Measurements from ENCODE around the gene FBLN1. TPM values are rescaled to one million over a fixed set of nuclear protein-coding genes. Genes with fewer than 3 reads are reported as not detected.

FBLN1 gene
- total RNA-seq, 4 donors from 2014 or later: 33.7 to 546 (median 86.3) TPM

DNA sequence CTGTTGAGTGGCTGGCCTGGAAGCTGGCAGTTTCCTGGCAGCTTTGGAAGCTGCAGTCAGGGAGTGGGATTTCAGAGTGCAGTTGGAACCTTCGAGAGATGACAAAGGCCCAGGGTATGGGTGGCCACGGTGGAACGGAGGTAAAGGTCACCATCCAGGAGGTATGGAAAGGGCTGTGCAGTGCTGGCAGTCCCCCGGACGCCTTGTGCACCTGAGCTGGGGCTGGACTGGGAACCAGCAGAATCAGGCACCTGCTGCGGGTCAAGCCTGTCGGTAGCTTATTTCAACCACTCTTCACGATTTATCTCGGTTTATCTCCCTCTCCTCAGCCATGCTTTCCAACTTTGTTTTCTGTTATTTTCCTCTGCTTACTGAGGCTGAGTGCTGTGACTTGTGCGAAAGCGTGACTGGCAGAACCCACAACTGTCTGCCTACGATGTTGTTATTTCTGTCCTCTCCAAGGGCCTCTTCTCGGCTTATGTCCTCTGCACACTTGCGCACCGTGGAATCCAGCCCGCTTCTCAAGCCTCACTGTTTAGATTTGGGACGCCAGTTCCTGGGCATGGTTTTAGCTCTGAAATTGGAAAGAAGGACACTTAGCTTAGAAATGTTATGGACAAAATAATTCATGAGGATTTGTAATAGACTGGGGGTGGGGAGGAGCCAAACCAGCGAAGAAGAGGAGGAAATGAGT is 145.0 kb downstream of the FBLN1 start:
- TF ChIP-seq POLR2A (IDR thresholded peaks at IDR 0.05): no peak
- TF ChIP-seq, protein P1, sequence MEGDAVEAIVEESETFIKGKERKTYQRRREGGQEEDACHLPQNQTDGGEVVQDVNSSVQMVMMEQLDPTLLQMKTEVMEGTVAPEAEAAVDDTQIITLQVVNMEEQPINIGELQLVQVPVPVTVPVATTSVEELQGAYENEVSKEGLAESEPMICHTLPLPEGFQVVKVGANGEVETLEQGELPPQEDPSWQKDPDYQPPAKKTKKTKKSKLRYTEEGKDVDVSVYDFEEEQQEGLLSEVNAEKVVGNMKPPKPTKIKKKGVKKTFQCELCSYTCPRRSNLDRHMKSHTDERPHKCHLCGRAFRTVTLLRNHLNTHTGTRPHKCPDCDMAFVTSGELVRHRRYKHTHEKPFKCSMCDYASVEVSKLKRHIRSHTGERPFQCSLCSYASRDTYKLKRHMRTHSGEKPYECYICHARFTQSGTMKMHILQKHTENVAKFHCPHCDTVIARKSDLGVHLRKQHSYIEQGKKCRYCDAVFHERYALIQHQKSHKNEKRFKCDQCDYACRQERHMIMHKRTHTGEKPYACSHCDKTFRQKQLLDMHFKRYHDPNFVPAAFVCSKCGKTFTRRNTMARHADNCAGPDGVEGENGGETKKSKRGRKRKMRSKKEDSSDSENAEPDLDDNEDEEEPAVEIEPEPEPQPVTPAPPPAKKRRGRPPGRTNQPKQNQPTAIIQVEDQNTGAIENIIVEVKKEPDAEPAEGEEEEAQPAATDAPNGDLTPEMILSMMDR (IDR thresholded peaks at IDR 0.05): no peak
- intact Hi-C loops (cut with DNase I): loop anchor here (10.0 kb wide), 1 partner anchor 217 kb away; no protein-coding TSS in a partner anchor
- Histone ChIP-seq H3K36me3 (no peaks in the 10 kb centered on the region), H3K27ac (no peak overlapping the region), H3K27me3 (peaks cover 0 to 30% (median 2%) of the 10 kb centered on the region in 4 donors), H3K4me1 (peaks cover 8 to 15% (median 10%) of the 10 kb centered on the region in 3 donors), H3K9me3 (no peaks in the 10 kb centered on the region), H3K4me3 (no peak overlapping the region)
- DNase-seq: no peak
- WGBS, 2 donors: 77 to 81% methylated on average over 14 to 18 of the region's 18 CpGs

DNA sequence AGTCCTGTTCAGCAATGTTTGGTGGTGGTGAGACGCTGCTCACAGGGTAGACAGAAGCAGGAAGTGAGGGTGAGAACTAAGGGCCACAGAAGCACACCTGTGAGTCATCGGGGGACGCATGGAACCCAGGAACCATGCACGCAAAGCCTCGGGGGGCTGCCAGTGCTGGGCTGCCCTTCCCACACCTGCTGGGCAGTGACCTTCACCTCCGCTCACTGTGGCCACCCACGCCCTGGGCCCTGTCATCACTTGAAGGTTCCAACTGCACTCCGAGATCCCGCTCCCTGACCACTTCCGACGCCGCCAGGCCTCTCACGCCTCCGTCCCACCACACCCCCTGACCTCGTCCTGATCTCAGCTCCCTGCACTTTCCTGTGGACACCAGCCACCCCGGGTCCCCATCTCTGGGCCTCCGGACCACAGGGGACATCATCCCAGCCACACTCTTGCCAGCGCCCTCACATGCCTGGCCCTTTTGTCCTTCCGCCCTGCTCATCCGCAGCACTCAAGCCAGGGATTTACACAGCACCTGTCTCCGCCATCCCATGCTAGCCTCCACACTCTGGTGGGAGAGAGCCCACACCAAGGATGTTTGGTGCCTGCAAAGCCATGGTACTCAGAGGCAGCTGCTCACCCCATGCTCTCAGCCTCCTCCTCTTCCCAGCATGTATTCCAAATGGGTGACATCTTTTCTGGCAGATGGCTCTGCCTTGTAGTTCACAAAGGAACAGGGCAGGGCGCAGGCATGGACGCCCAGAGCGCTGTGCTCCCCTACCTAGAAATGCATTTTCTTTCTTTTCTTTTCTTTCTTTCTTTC is 145.8 kb downstream of the FBLN1 start:
- no peak for TF ChIP-seq POLR2A (IDR thresholded peaks at IDR 0.05)
- TF ChIP-seq, protein P1 (IDR thresholded peaks at IDR 0.05): no peak
- Histone ChIP-seq H3K27ac (no peak overlapping the region), H3K4me3 (no peak overlapping the region), H3K27me3 (peaks cover 0 to 30% (median 2%) of the 10 kb centered on the region in 4 donors), H3K9me3 (no peaks in the 10 kb centered on the region), H3K36me3 (no peaks in the 10 kb centered on the region), H3K4me1 (peaks cover 8 to 15% (median 10%) of the 10 kb centered on the region in 3 donors)
- 81% methylated on average over 24 of the region's 24 CpGs for WGBS, 2 donors
- no peak for DNase-seq
- intact Hi-C loops (cut with DNase I): loop anchor here (10.0 kb wide), 1 partner anchor 216 kb away; no protein-coding TSS in a partner anchor

DNA sequence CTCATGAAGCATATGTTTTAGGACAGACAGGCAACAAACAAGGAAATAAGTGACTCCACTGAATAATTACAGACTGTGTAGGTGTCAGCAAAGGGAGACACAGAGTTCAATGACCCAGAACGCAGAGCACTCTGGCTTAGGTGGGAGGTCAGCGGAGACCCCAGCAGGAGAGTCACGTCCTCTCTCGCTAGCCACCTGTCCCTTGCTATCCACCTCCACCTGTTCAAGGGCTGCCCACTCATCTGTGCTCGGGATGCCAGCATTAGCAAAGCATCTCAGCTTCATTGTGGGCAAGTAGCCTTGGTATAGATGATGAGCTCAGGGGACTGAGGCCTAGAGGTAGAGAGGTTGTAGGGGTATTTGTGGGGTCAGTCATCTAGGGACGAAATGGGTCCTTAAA is 147.1 kb downstream of the FBLN1 start:
- intact Hi-C loops (cut with DNase I): loop anchor here (10.0 kb wide), 1 partner anchor 215 kb away; no protein-coding TSS in a partner anchor

DNA sequence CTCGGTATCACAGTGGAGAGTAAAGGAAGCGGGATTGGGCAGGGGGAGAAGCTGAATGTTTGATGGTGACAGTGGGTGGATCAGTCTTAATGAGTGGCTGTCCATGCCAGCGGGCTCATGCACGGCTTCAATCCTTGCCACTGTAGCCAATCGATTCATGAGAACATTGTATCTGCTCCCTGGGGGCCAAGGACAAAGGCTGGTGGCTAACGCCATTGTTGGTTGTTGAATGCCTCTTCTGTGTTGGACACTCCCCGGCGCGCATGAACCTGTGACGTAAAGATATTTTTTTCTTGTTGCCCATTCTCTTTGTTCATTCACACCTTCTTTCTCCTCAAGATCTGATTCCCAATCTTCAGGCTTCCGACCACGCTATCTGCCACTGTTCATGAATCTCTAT is 148.0 kb downstream of the FBLN1 start:
- H3K4me3 ChIP-seq: no peak overlapping the region
- intact Hi-C loops (cut with DNase I): no loop called here
- peaks cover 0 to 15% (median 0%) of the 10 kb centered on the region in 4 donors for H3K27me3 ChIP-seq
- H3K27ac ChIP-seq: no peak overlapping the region
- no peaks in the 10 kb centered on the region for H3K9me3 ChIP-seq
- WGBS, 2 donors: 86 to 95% methylated on average over 12 of the region's 12 CpGs
- peaks cover 4 to 6% (median 5%) of the 10 kb centered on the region in 3 donors for H3K4me1 ChIP-seq
- TF ChIP-seq POLR2A (IDR thresholded peaks at IDR 0.05): no peak
- TF ChIP-seq, protein P1 (IDR thresholded peaks at IDR 0.05): no peak
- no peak for DNase-seq
- H3K36me3 ChIP-seq: no peaks in the 10 kb centered on the region

More for the DNA sequence above, 147.1 kb downstream of the FBLN1 start:
- DNase-seq: no peak
- no peak overlapping the region for H3K27ac ChIP-seq
- H3K27me3 ChIP-seq: peaks cover 0 to 24% (median 2%) of the 10 kb centered on the region in 4 donors
- no peaks in the 10 kb centered on the region for H3K9me3 ChIP-seq
- H3K4me3 ChIP-seq: no peak overlapping the region
- WGBS, 2 donors: 79 to 93% methylated on average over 4 of the region's 6 CpGs
- H3K36me3 ChIP-seq: no peaks in the 10 kb centered on the region
- H3K4me1 ChIP-seq: peaks cover 8 to 15% (median 10%) of the 10 kb centered on the region in 3 donors
- TF ChIP-seq, protein P1 (IDR thresholded peaks at IDR 0.05): no peak
- no peak for TF ChIP-seq POLR2A (IDR thresholded peaks at IDR 0.05)

Small RNAs within 50 kb of the gene (small RNA-seq; reads per million reads assigned to genes)
- gene RNU6-1161P: 0 reads per million in 4 donors

Other genes starting within 250 kb of the FBLN1 start
- gene UPK3A, start 217.9 kb upstream of the FBLN1 start, total RNA-seq: not detected
- gene FAM118A, start 192.9 kb upstream of the FBLN1 start, total RNA-seq: 10 to 100 TPM; 12.5 to 95.4 (median 18.8) TPM
- gene SMC1B, start 89.3 kb upstream of the FBLN1 start, total RNA-seq: not detected
- under 1 TPM in 3 of 4 donors, not detected in 1; 0.19 to 0.76 (median 0.75) TPM for gene RIBC2, start 89.2 kb upstream of the FBLN1 start, total RNA-seq
- gene ATXN10, start 169.0 kb downstream of the FBLN1 start, total RNA-seq: 100 to 1,000 TPM in 1 of 4 donors, 10 to 100 TPM in 3; 79.0 to 152 (median 88.3) TPM